ENCODE data around the gene ARID1B. TPM values are rescaled to one million over a fixed set of nuclear protein-coding genes. Genes with fewer than 3 reads are reported as not detected.

The ARID1B gene
- total RNA-seq, 1 experiment from 2014 or later: 35.6 TPM

- H4K20me1 ChIP-seq (ENCODE audit: insufficient read depth): peaks cover 4% of the 10 kb centered on the region; the same call in 1 of the 2 replicates
- H3K4me1 ChIP-seq (ENCODE audit: control insufficient read depth in 1 of 2, insufficient read depth in 2 of 2, low read length in 2 of 2): no peaks in the 10 kb centered on the region
- no peaks in the 10 kb centered on the region for H3K9me2 ChIP-seq (ENCODE audit: insufficient read depth)
- H3K4me3 ChIP-seq (replicated peaks in 1 of 2; ENCODE audit: low read depth in 1 of 2, low read length in 2 of 2): no peak overlapping the region
- ChIA-PET CTCF (no interaction called here), POLR2A (no interaction called here), RAD21 (ENCODE audit: low non-redundant PET in 1 of 2, low total read pairs in 2 of 2, uncharacterized antibody in 2 of 2, unreplicated experiment in 2 of 2) (no interaction called here)
- H3K36me3 ChIP-seq (ENCODE audit: control insufficient read depth in 1 of 2, insufficient read depth in 2 of 2, low read length in 2 of 2): no peaks in the 10 kb centered on the region
- H3K9ac ChIP-seq (ENCODE audit: low read length): no peak overlapping the region
- no peak overlapping the region for H3K27ac ChIP-seq (ENCODE audit: low read depth, low read length)
- ATAC-seq (no peak), DNase-seq (ENCODE audit: low read depth, low spot score) (no peak)
- no peaks in the 10 kb centered on the region for H3K9me3 ChIP-seq (ENCODE audit: control insufficient read depth in 1 of 2, insufficient read depth in 1 of 2, low read depth in 1 of 2, low read length in 2 of 2)
- H3K79me2 ChIP-seq (ENCODE audit: insufficient read depth, low read length): peaks cover 57% of the 10 kb centered on the region
- no peak overlapping the region for H3K4me2 ChIP-seq (ENCODE audit: low read length)
- intact Hi-C loops (cut with micrococcal nuclease): no loop called here
- H3K27me3 ChIP-seq (ENCODE audit: insufficient read depth, low read length): no peaks in the 10 kb centered on the region
- TF ChIP-seq SIN3A (IDR thresholded peaks at IDR 0.05; ENCODE audit: low read depth) (no peak), EZH2 (IDR thresholded peaks at IDR 0.05) (no peak), SP1 (IDR thresholded peaks at IDR 0.05; ENCODE audit: low read depth) (no peak), FOSL1 (IDR thresholded peaks at IDR 0.05; ENCODE audit: low read depth) (no peak), ZFX (IDR thresholded peaks at IDR 0.05) (no peak), TCF7L2 (IDR thresholded peaks at IDR 0.05; ENCODE audit: borderline replicate concordance, extremely low read depth, insufficient read depth, insufficient read length) (no peak), MAX (IDR thresholded peaks at IDR 0.05) (no peak), POLR2A (IDR thresholded peaks at IDR 0.05; ENCODE audit: borderline replicate concordance, extremely low read depth, insufficient read depth, insufficient read length) (no peak), REST (IDR thresholded peaks at IDR 0.05; ENCODE audit: low read depth) (no peak), EZH2phosphoT487 (IDR thresholded peaks at IDR 0.05; ENCODE audit: borderline replicate concordance) (no peak), CEBPB (IDR thresholded peaks at IDR 0.05; ENCODE audit: low read depth) (no peak), ZBTB33 (IDR thresholded peaks at IDR 0.05; ENCODE audit: extremely low read depth, insufficient replicate concordance, low read length) (no peak), ELF1 (IDR thresholded peaks at IDR 0.05; ENCODE audit: borderline replicate concordance, low read depth) (no peak), SRF (IDR thresholded peaks at IDR 0.05; ENCODE audit: low read depth) (no peak), POLR2AphosphoS5 (IDR thresholded peaks at IDR 0.05; ENCODE audit: low read depth, low read length) (no peak)
- no TSS peak for BruUV-seq (replicated peaks)
- H2AFZ ChIP-seq (ENCODE audit: low read depth, low read length, poor library complexity, severe bottlenecking): no peak overlapping the region
These were observed 93.9 kb downstream of the ARID1B start for GRCh38 chr6:156870924-156871539.
